WTC11 (cell line): Measurements from ENCODE around the gene MICAL3. TPM values are rescaled to one million over a fixed set of nuclear protein-coding genes. Genes with fewer than 3 reads are reported as not detected.
"Not testable (repeated sequence)": the region's sequence is repeated elsewhere in the genome, so short reads cannot be mapped to it uniquely, and the experiment has no call there.

Experiments
- ATAC-seq: fragments of 200-7000 bp; cut with Tn5 transposase; 2 replicates; pipeline ENCODE4 v1.10.0; 2021; ENCODE audit warnings: mild to moderate bottlenecking, moderate library complexity
- CTCF ChIA-PET: fragments of 300-600 bp; sonication (Branson Sonifier 250); formaldehyde crosslinking; loops from one replicate; lab custom pipeline; 2021; ENCODE audit warnings: antibody characterized with exemption; lab: Charles Lee
- POLR2A ChIA-PET: fragments of 350-600 bp; sonication (Branson Sonifier 250); formaldehyde crosslinking; loops from one replicate; lab custom pipeline; 2021; ENCODE audit warnings: antibody characterized with exemption; lab: Charles Lee
- DNase-seq: peaks from one replicate; pipeline ENCODE4 v3.0.0; 2021; ENCODE audit warnings: low spot score
- H3K27ac Mint-ChIP-seq: 2 replicates; pipeline ENCODE4 v1.8.0; 2021; ENCODE audit warnings: mixed read lengths
- H3K27me3 Mint-ChIP-seq: 2 replicates; pipeline ENCODE4 v1.8.0; 2021; ENCODE audit warnings: low read depth, mild to moderate bottlenecking, moderate library complexity, mixed read lengths
- H3K36me3 Mint-ChIP-seq: 2 replicates; pipeline ENCODE4 v1.8.0; 2021; ENCODE audit warnings: mixed read lengths
- H3K4me1 Mint-ChIP-seq: 2 replicates; pipeline ENCODE4 v1.8.0; 2022; ENCODE audit warnings: mixed read lengths
- H3K4me3 Mint-ChIP-seq: 2 replicates; pipeline ENCODE4 v1.8.0; 2021; ENCODE audit warnings: mild to moderate bottlenecking, moderate library complexity, mixed read lengths
- H3K9me3 Mint-ChIP-seq: 2 replicates; pipeline ENCODE4 v1.8.0; 2021; ENCODE audit warnings: mixed read lengths
- ATF2 ChIP-seq: sonication (generic); formaldehyde crosslinking; IDR thresholded peaks from 2 replicates; pipeline ENCODE4 v1.8.1; 2022; ENCODE audit warnings: low read depth, missing genetic modification reagents, borderline replicate concordance
- ATF6 ChIP-seq: sonication (generic); formaldehyde crosslinking; IDR thresholded peaks from 2 replicates; pipeline ENCODE4 v1.8.1; 2023; ENCODE audit warnings: mild to moderate bottlenecking, missing genetic modification reagents
- E2F5 ChIP-seq: sonication (generic); formaldehyde crosslinking; IDR thresholded peaks from 2 replicates; pipeline ENCODE4 v1.8.1; 2022; ENCODE audit warnings: mild to moderate bottlenecking, moderate library complexity, missing genetic modification reagents
- ELF4 ChIP-seq: sonication (generic); formaldehyde crosslinking; IDR thresholded peaks from 2 replicates; pipeline ENCODE4 v1.8.1; 2022; ENCODE audit warnings: low read depth, mild to moderate bottlenecking, moderate library complexity, missing genetic modification reagents
- ETV6 ChIP-seq: sonication (generic); formaldehyde crosslinking; IDR thresholded peaks from 2 replicates; pipeline ENCODE4 v1.8.1; 2022; ENCODE audit warnings: mild to moderate bottlenecking, missing genetic modification reagents
- NFE2L1 ChIP-seq: sonication (generic); formaldehyde crosslinking; IDR thresholded peaks from 2 replicates; pipeline ENCODE4 v1.8.1; 2023; ENCODE audit warnings: missing genetic modification reagents
- NR2C2 ChIP-seq: sonication (generic); formaldehyde crosslinking; IDR thresholded peaks from 2 replicates; pipeline ENCODE4 v1.8.0; 2022; ENCODE audit warnings: mild to moderate bottlenecking, missing genetic modification reagents
- TEAD1 ChIP-seq: sonication (generic); formaldehyde crosslinking; IDR thresholded peaks from 2 replicates; pipeline ENCODE4 v1.8.0; 2022; ENCODE audit warnings: mild to moderate bottlenecking, missing genetic modification reagents
- ZNF121 ChIP-seq: sonication (generic); formaldehyde crosslinking; IDR thresholded peaks from 2 replicates; pipeline ENCODE4 v1.8.0; 2023; ENCODE audit warnings: missing genetic modification reagents
- ZNF317 ChIP-seq: sonication (generic); formaldehyde crosslinking; IDR thresholded peaks from 2 replicates; pipeline ENCODE4 v1.8.1; 2023; ENCODE audit warnings: low read depth, mild to moderate bottlenecking, moderate library complexity, missing genetic modification reagents, borderline replicate concordance
- ZNF423 ChIP-seq: fragments of 250-450 bp; sonication (Bioruptor Pico); IDR thresholded peaks from 2 replicates; pipeline ENCODE4 v2.1.2; 2022; ENCODE audit warnings: mild to moderate bottlenecking, moderate library complexity
- ZSCAN18 ChIP-seq: fragments of 250-450 bp; sonication (Bioruptor Pico); IDR thresholded peaks from 2 replicates; pipeline ENCODE4 v2.1.2; 2022; ENCODE audit warnings: mild to moderate bottlenecking, moderate library complexity
- total RNA-seq: library from RNA; stranded (reverse); gene quantifications from 3 replicates; pipeline ENCODE4 v1.2.3, GENCODE V29; 2021

The MICAL3 gene
- total RNA-seq, 1 experiment from 2014 or later = 41.2 TPM

- TF ChIP-seq ZNF317 (CRISPR knock-in tag) = no peak
Observed at GRCh38 chr22:17769013-17769715, 255.2 kb downstream of the MICAL3 start (continued).

- Mint-ChIP-seq H3K27me3 (no peaks in the 10 kb centered on the region; the same call in 1 of the 2 replicates), H3K4me3 (no peak overlapping the region), H3K4me1 (peaks cover 6% of the 10 kb centered on the region), H3K27ac (peak overlapping the region; percentile 8; the same call in 1 of the 2 replicates), H3K9me3 (no peaks in the 10 kb centered on the region), H3K36me3 (no peaks in the 10 kb centered on the region)
- POLR2A ChIA-PET = no interaction called here
- ATAC-seq = no peak
- CTCF ChIA-PET = interaction anchor here (0.8 to 8.2 kb wide), 3 partner anchors 13 to 25 kb away, joined by 3 to 92 read pairs (median 6); no protein-coding TSS in a partner anchor
- DNase-seq = no peak
- TF ChIP-seq NR2C2 (no peak), ZNF121 (CRISPR knock-in tag) (peak; percentile 78; the same call in 1 of the 2 replicates), TEAD1 (CRISPR knock-in tag) (no peak), ATF2 (no peak), ETV6 (no peak), ELF4 (CRISPR knock-in tag) (no peak)
Observed at GRCh38 chr22:17767233-17768065, 256.9 kb downstream of the MICAL3 start.

GRCh38 chr22:17764852-17765251 lies 259.5 kb downstream of the MICAL3 start:
- H3K27me3 Mint-ChIP-seq, H3K9me3 Mint-ChIP-seq, ATAC-seq, H3K4me1 Mint-ChIP-seq, H3K27ac Mint-ChIP-seq, H3K36me3 Mint-ChIP-seq, H3K4me3 Mint-ChIP-seq, DNase-seq: not testable (repeated sequence)
- ChIA-PET POLR2A (interaction anchor here (0.6 kb wide), 2 partner anchors 17 to 74 kb away, joined by 3 read pairs; no protein-coding TSS in a partner anchor), CTCF (interaction anchor here (1.1 to 2.0 kb wide), 5 partner anchors 11 to 22 kb away, joined by 4 to 13 read pairs (median 5); no protein-coding TSS in a partner anchor)

- TF ChIP-seq ZSCAN18 (CRISPR knock-in tag) = no peak
- no peak for TF ChIP-seq NFE2L1 (CRISPR knock-in tag)
- no peak for TF ChIP-seq ZNF423 (CRISPR knock-in tag)
- no peak for TF ChIP-seq ATF6
- no peak for TF ChIP-seq E2F5
- Mint-ChIP-seq H3K4me3 (no peak overlapping the region), H3K9me3 (no peaks in the 10 kb centered on the region), H3K27me3 (no peaks in the 10 kb centered on the region; the same call in 1 of the 2 replicates), H3K36me3 (no peaks in the 10 kb centered on the region), H3K27ac (no peak overlapping the region), H3K4me1 (peaks cover 6% of the 10 kb centered on the region; the same call in 1 of the 2 replicates)
- ATAC-seq (no peak), DNase-seq (no peak)
- ChIA-PET POLR2A (no interaction called here), CTCF (interaction anchor here (1.1 kb wide), 1 partner anchor 21 kb away, joined by 4 read pairs; no protein-coding TSS in a partner anchor)
Observed at GRCh38 chr22:17764036-17764435, 260.3 kb downstream of the MICAL3 start.

GRCh38 chr22:17763442-17763841 lies 260.9 kb downstream of the MICAL3 start:
- H3K4me1 Mint-ChIP-seq = not testable (repeated sequence)

More at GRCh38 chr22:17763442-17763841, 260.9 kb downstream of the MICAL3 start:
- H3K4me3 Mint-ChIP-seq, H3K9me3 Mint-ChIP-seq, POLR2A ChIA-PET, H3K36me3 Mint-ChIP-seq, H3K27me3 Mint-ChIP-seq, ATAC-seq, H3K27ac Mint-ChIP-seq, DNase-seq: not testable (repeated sequence)
- CTCF ChIA-PET = interaction anchor here (0.7 to 1.5 kb wide), 2 partner anchors 9 to 21 kb away, joined by 3 read pairs; no protein-coding TSS in a partner anchor
